ENCODE measurements around the gene NEO1.

DNA sequence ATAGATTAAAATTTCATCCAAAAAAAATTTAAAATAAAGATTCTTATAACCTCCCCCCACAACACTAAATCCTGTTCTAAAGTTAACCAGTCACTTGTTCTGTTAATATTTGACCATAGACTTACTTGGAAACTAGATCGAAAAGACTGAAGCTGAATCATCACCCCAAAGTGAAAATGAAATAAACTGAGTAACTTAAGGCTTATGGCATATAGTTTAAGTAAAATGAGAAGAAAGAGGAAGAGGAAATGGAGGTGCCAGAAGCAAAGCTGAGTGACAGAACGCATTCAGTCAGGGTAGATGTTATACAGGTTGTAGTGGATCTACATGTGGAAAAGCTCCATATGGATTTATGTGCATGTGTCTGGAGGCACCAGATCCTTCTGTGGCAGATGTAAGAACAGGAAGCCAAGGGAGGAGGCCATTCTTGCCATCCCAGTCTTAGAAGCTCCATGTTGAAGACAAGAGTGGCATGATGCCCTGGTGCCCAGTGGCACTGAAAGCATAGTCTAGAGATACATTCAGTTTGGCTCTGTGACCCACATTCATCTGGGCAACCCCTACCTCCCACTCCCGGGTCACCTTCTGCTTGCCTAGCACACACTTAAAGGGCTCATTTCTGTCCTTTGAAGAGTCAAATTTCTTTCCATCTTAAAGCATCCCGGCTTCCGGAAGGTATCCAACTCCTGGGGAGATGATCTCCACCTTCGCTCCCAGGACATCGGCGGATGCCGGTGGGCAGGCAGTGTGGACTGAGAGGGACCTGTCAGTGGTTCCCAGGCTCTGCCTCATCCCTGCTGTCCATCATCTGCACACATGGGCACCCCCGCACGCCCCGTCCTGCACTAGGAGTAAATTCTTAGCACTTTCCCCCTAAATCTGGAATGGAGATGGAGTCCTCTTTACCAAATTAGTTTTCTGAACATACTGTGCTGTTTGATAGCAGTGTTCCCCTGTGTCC lies 90.8 kb downstream of the NEO1 start:
- TF ChIP-seq POLR2AphosphoS5 (IDR thresholded peaks at IDR 0.05; ENCODE audit: borderline replicate concordance, low read depth, low read length) (no peak), EZH2 (IDR thresholded peaks at IDR 0.05) (no peak)

Data from SK-N-MC (cell line).